Fibroblast of villous mesenchyme (primary cell): ENCODE data around the gene PKHD1. TPM values are rescaled to one million over a fixed set of nuclear protein-coding genes. Genes with fewer than 3 reads are reported as not detected.

Experiments
- DNase-seq: peaks from one replicate; pipeline ENCODE4 v3.0.0-alpha.2; 2010; ENCODE audit warnings: low read depth
- H3K4me3 ChIP-seq: 2 replicates; pipeline ENCODE4 v1.5.1; 2011; ENCODE audit warnings: low read depth, mild to moderate bottlenecking, low read length
- CTCF ChIP-seq: IDR thresholded peaks from 2 replicates; pipeline ENCODE4 v1.5.1; 2012; ENCODE audit warnings: low read depth, mild to moderate bottlenecking, low read length; ENCODE audit not compliant: insufficient read depth
- total RNA-seq: library from RNA; depleted of rRNA; stranded (reverse); fragments of >200 nt; gene quantifications from 2 replicates; pipeline ENCODE4 v1.2.3, GENCODE V29; 2012

PKHD1 gene
- total RNA-seq, 1 donor, result not detected

- DNase-seq, result no peak
- H3K4me3 ChIP-seq, result no peak overlapping the region
- TF ChIP-seq CTCF, result no peak
These were observed 343.4 kb downstream of the PKHD1 start for GRCh38 chr6:51743999-51744398.

- H3K4me3 ChIP-seq, result no peak overlapping the region
- DNase-seq, result no peak
- TF ChIP-seq CTCF, result no peak
These were observed 346.8 kb downstream of the PKHD1 start for GRCh38 chr6:51740658-51741057.

- no peak for DNase-seq
- no peak for TF ChIP-seq CTCF
- no peak overlapping the region for H3K4me3 ChIP-seq
These were observed 348.8 kb downstream of the PKHD1 start for GRCh38 chr6:51738614-51739013.

GRCh38 chr6:51737580-51738360 lies 349.6 kb downstream of the PKHD1 start:
- no peak for TF ChIP-seq CTCF
- no peak overlapping the region for H3K4me3 ChIP-seq
- DNase-seq, result no peak

GRCh38 chr6:51725155-51725554 lies 362.3 kb downstream of the PKHD1 start:
- DNase-seq, result no peak
- TF ChIP-seq CTCF, result no peak
- H3K4me3 ChIP-seq, result no peak overlapping the region

GRCh38 chr6:51720327-51720726 lies 367.1 kb downstream of the PKHD1 start:
- DNase-seq, result no peak
- no peak for TF ChIP-seq CTCF
- no peak overlapping the region for H3K4me3 ChIP-seq

- DNase-seq, result no peak
- H3K4me3 ChIP-seq, result no peak overlapping the region
- no peak for TF ChIP-seq CTCF
These were observed 368.1 kb downstream of the PKHD1 start for GRCh38 chr6:51719297-51719696.
